Colonic mucosa (tissue), 4 donors: Measurements from ENCODE around the gene SNAP91. TPM values are rescaled to one million over a fixed set of nuclear protein-coding genes. Genes with fewer than 3 reads are reported as not detected.

Experiments used
- DNase-seq: peaks from one replicate; pipeline ENCODE4 v3.0.0-alpha.2; 2020
- H3K27ac ChIP-seq: fragments of 200-600 bp; one replicate; pipeline ENCODE4 v1.8.0; 2021
- H3K27me3 ChIP-seq: fragments of 200-600 bp; one replicate; pipeline ENCODE4 v1.8.0; 2021
- H3K36me3 ChIP-seq: fragments of 200-600 bp; one replicate; pipeline ENCODE4 v1.8.0; 2021
- H3K4me1 ChIP-seq: fragments of 200-600 bp; one replicate; pipeline ENCODE4 v1.8.0; 2021; ENCODE audit warnings: mild to moderate bottlenecking
- H3K4me3 ChIP-seq: fragments of 200-600 bp; one replicate; pipeline ENCODE4 v1.8.0; 2021
- H3K9ac ChIP-seq, 2 donors: one replicate each; pipeline ENCODE4 v1.7.0; 2013; ENCODE audit warnings: control low read depth in 2 of 2, low read depth in 2 of 2, low read length in 2 of 2
- H3K9me3 ChIP-seq: fragments of 200-600 bp; one replicate; pipeline ENCODE4 v1.8.0; 2021
- intact Hi-C: fragments of 100-400 bp; cut with DNase I; formaldehyde crosslinking; loops from one replicate; pipeline ENCODE4 v1.14.1; 2022
- total RNA-seq, 2 donors: library from RNA; stranded (reverse); fragmentation: NEBNext Ultra II Directional in 1 of 2; extraction: Animal tissue kit (Norgen Biotek cat#: 25700) in 1 of 2; gene quantifications; one replicate each; pipeline ENCODE4 v1.2.1, GENCODE V29; 2021
- TF ChIP-seq, protein P1 (sequence below): fragments of 200-600 bp; IDR thresholded peaks from one replicate; pipeline ENCODE4 v1.8.0; 2022; ENCODE audit warnings: antibody characterized with exemption, mild to moderate bottlenecking
- donor health status: healthy.
- donor health status: DM: no; HTN: no; CAD: no.
- donor health status: DM: no; HTN: no; CAD: no.

Gene SNAP91
- total RNA-seq, 2 donors from 2014 or later, result 0.45 TPM; not detected in 1

GRCh38 chr6:83601119-83601518 is 107.8 kb downstream of the SNAP91 start:
- Histone ChIP-seq H3K27me3 (no peaks in the 10 kb centered on the region), H3K4me3 (no peak overlapping the region), H3K36me3 (no peaks in the 10 kb centered on the region), H3K9me3 (no peaks in the 10 kb centered on the region), H3K9ac (no peak overlapping the region), H3K4me1 (no peaks in the 10 kb centered on the region), H3K27ac (no peak overlapping the region)
- DNase-seq, result no peak
- intact Hi-C loops, result no loop called here
- TF ChIP-seq, protein P1, sequence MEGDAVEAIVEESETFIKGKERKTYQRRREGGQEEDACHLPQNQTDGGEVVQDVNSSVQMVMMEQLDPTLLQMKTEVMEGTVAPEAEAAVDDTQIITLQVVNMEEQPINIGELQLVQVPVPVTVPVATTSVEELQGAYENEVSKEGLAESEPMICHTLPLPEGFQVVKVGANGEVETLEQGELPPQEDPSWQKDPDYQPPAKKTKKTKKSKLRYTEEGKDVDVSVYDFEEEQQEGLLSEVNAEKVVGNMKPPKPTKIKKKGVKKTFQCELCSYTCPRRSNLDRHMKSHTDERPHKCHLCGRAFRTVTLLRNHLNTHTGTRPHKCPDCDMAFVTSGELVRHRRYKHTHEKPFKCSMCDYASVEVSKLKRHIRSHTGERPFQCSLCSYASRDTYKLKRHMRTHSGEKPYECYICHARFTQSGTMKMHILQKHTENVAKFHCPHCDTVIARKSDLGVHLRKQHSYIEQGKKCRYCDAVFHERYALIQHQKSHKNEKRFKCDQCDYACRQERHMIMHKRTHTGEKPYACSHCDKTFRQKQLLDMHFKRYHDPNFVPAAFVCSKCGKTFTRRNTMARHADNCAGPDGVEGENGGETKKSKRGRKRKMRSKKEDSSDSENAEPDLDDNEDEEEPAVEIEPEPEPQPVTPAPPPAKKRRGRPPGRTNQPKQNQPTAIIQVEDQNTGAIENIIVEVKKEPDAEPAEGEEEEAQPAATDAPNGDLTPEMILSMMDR, result no peak

DNA sequence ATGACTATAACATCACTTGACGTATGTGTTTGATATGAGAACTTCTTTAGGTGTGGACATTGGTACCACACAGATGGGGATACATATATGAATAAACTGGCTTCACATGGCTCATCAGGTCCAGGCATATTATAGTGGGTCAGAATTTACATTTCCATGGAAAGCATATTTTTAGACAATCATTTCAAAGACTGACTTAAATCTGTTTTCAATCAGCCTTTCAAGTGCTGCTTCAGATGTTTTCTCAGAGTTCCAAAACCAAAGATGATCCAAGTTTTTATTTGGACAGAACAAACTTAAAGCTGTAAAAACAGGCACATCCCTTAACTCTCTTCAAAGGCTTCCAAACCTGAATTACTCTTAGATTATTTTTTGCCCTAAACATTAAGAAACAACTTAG is 108.4 kb downstream of the SNAP91 start:
- no peaks in the 10 kb centered on the region for H3K27me3 ChIP-seq
- no peaks in the 10 kb centered on the region for H3K9me3 ChIP-seq
- TF ChIP-seq, protein P1, result no peak
- H3K27ac ChIP-seq, result no peak overlapping the region
- intact Hi-C loops, result no loop called here
- H3K9ac ChIP-seq, result no peak overlapping the region
- H3K4me1 ChIP-seq, result no peaks in the 10 kb centered on the region
- DNase-seq, result no peak
- H3K4me3 ChIP-seq, result no peak overlapping the region
- no peaks in the 10 kb centered on the region for H3K36me3 ChIP-seq

DNA sequence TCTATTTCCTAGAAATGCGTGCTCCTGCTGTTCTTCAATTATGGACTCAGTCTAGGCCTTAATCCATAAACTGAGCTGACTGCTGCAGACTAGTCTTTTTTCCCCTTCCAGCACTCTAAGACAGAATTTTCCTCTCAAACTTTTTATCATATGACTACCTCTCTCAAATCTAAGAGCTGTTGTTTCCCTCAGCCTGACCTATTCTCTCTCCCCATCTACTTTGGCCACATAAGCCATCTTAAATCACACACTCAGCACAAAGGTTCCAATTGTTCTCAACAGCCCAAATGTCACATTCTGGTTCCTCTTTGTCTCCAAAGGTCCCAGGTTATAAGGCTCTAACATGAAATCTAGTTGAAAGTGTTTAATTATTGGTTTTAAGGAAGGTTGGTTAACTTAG is 111.4 kb downstream of the SNAP91 start:
- no peaks in the 10 kb centered on the region for H3K27me3 ChIP-seq
- intact Hi-C loops, result no loop called here
- DNase-seq, result no peak
- TF ChIP-seq, protein P1, result no peak
- no peaks in the 10 kb centered on the region for H3K4me1 ChIP-seq
- H3K4me3 ChIP-seq, result no peak overlapping the region
- no peak overlapping the region for H3K27ac ChIP-seq
- H3K9ac ChIP-seq, result no peak overlapping the region
- no peaks in the 10 kb centered on the region for H3K9me3 ChIP-seq
- no peaks in the 10 kb centered on the region for H3K36me3 ChIP-seq

DNA sequence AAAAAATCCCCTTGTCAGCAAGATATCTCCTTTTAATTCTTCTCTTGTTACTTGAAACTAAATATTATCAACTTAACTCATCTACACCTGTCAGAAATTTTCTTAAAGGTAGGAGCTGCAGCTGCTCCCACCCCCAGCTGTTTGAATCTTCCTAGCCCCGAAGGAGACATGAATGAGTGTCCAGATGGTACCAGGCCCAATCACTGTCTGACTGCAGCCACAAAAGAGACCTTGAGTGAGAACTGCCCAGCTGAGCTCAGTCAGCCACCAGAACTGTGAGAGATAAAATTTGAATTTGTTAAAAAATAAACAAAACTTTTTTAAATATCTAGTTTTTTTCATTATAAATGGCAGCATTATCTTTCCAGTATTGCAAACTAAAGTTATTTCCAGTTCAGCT is 111.8 kb downstream of the SNAP91 start:
- DNase-seq, result no peak
- Histone ChIP-seq H3K27me3 (no peaks in the 10 kb centered on the region), H3K9ac (no peak overlapping the region), H3K4me1 (no peaks in the 10 kb centered on the region), H3K36me3 (no peaks in the 10 kb centered on the region), H3K9me3 (no peaks in the 10 kb centered on the region), H3K27ac (no peak overlapping the region), H3K4me3 (no peak overlapping the region)
- TF ChIP-seq, protein P1, result no peak
- intact Hi-C loops, result no loop called here

DNA sequence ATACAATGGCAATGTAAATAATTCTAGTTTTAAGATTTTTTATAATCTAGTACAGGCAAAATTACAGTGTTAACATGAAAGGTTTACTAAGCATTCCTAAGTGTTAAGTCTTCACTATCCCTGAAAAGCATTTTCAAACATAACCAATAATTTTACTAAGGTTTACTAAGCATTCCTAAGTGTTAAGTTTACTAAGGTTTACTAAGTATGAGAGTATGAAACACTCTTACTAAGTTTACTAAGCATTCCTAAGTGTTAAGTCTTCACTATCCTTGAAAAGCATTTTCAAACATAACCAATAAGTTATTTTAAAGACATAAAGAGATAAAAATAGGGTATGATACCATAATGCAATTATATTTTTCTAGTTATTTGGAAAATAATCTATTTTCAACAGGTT is 114.0 kb downstream of the SNAP91 start:
- H3K27ac ChIP-seq, result no peak overlapping the region
- no peaks in the 10 kb centered on the region for H3K36me3 ChIP-seq
- no peaks in the 10 kb centered on the region for H3K27me3 ChIP-seq
- intact Hi-C loops, result no loop called here
- no peak overlapping the region for H3K9ac ChIP-seq
- TF ChIP-seq, protein P1, result no peak
- no peak for DNase-seq
- no peaks in the 10 kb centered on the region for H3K9me3 ChIP-seq
- H3K4me3 ChIP-seq, result no peak overlapping the region
- no peaks in the 10 kb centered on the region for H3K4me1 ChIP-seq

DNA sequence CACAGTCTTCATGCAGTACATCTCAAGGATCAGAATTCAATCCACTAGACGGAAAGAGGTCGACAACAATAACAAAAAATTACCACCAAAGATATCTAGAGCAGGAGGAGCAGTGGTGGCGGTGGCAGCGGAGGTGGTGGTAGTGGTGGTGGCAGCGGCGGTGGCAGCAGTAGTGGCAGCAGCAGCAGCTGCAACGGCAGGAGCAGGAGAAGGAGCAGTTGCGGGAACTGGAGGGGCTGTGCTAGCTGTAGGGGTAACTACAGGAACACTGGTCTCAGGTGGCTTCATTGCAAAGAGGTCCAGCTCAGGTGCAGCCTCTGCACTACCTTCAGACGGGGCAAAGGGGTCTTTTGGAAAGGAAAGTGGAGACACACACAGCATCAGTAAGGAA is 115.5 kb downstream of the SNAP91 start:
- Histone ChIP-seq H3K27ac (no peak overlapping the region), H3K9ac (no peak overlapping the region), H3K27me3 (no peaks in the 10 kb centered on the region), H3K9me3 (no peaks in the 10 kb centered on the region), H3K4me1 (no peaks in the 10 kb centered on the region), H3K36me3 (no peaks in the 10 kb centered on the region), H3K4me3 (no peak overlapping the region)
- intact Hi-C loops, result no loop called here
- TF ChIP-seq, protein P1, result no peak
- no peak for DNase-seq
